ENCODE results near the gene MARCO. TPM values are rescaled to one million over a fixed set of nuclear protein-coding genes. Genes with fewer than 3 reads are reported as not detected.

Gene MARCO
- total RNA-seq, 2 experiments from 2014 or later, result not detected

DNA sequence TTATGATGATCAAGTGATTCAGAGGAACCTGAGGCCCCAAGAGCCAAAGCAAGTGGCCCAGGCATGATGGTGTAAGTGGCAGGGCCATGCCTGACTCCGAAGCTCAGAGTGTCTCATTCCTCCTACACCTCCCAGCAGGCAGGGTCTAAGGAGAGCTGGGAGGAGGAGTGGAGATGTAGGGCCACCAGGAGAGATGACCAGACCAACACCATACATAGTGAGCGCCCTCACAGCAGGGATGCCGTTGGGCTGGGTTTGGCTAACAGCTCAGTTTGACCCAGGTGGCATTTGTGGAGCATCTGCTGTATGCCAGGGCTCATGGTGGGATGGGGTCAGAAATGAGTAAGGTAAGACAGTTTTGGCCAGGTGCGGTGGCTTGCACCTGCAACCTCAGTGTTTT lies 80.7 kb downstream of the MARCO start:
- H3K9me3 Mint-ChIP-seq, result no peaks in the 10 kb centered on the region
- no peaks in the 10 kb centered on the region for H3K27me3 Mint-ChIP-seq
- no peaks in the 10 kb centered on the region for H3K4me1 Mint-ChIP-seq (ENCODE audit: low read depth)
- H3K27ac Mint-ChIP-seq, result no peak overlapping the region
- H3K36me3 Mint-ChIP-seq (ENCODE audit: low read depth), result no peaks in the 10 kb centered on the region
- no peak overlapping the region for H3K4me3 Mint-ChIP-seq
- intact Hi-C loops (cut with micrococcal nuclease), result no loop called here
- TF ChIP-seq, protein P1, sequence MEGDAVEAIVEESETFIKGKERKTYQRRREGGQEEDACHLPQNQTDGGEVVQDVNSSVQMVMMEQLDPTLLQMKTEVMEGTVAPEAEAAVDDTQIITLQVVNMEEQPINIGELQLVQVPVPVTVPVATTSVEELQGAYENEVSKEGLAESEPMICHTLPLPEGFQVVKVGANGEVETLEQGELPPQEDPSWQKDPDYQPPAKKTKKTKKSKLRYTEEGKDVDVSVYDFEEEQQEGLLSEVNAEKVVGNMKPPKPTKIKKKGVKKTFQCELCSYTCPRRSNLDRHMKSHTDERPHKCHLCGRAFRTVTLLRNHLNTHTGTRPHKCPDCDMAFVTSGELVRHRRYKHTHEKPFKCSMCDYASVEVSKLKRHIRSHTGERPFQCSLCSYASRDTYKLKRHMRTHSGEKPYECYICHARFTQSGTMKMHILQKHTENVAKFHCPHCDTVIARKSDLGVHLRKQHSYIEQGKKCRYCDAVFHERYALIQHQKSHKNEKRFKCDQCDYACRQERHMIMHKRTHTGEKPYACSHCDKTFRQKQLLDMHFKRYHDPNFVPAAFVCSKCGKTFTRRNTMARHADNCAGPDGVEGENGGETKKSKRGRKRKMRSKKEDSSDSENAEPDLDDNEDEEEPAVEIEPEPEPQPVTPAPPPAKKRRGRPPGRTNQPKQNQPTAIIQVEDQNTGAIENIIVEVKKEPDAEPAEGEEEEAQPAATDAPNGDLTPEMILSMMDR (IDR thresholded peaks at IDR 0.05), result no peak
- ATAC-seq, result no peak
- ChIA-PET CTCF (no interaction called here), POLR2A (no interaction called here)
- DNase-seq, result no peak

DNA sequence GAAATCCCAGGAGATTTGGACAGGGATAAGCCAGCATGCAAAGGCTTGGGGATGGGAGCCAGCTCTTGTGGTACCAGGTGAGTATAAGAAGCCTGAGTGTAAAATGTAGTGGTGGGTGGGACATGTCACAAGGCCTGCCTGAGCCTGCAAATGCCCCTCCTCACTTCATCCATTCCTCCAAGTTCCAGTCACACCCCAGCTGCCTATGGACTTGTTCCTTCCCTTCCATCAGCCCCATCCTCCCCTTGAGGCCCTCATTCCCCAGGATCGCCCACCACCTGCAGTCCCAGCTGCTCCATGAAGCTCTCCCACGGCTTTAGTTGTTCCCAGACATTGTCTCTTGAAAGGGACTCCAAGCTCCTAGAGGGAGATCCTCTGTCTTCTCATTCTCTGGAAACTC lies 81.5 kb downstream of the MARCO start:
- intact Hi-C loops (cut with micrococcal nuclease), result no loop called here
- no peak overlapping the region for H3K4me3 Mint-ChIP-seq
- TF ChIP-seq, protein P1 (IDR thresholded peaks at IDR 0.05), result no peak
- DNase-seq, result no peak
- H3K9me3 Mint-ChIP-seq, result no peaks in the 10 kb centered on the region
- no peaks in the 10 kb centered on the region for H3K36me3 Mint-ChIP-seq (ENCODE audit: low read depth)
- no peaks in the 10 kb centered on the region for H3K4me1 Mint-ChIP-seq (ENCODE audit: low read depth)
- CTCF ChIA-PET, result no interaction called here
- no peak overlapping the region for H3K27ac Mint-ChIP-seq
- no peaks in the 10 kb centered on the region for H3K27me3 Mint-ChIP-seq
- no peak for ATAC-seq
- POLR2A ChIA-PET, result no interaction called here

DNA sequence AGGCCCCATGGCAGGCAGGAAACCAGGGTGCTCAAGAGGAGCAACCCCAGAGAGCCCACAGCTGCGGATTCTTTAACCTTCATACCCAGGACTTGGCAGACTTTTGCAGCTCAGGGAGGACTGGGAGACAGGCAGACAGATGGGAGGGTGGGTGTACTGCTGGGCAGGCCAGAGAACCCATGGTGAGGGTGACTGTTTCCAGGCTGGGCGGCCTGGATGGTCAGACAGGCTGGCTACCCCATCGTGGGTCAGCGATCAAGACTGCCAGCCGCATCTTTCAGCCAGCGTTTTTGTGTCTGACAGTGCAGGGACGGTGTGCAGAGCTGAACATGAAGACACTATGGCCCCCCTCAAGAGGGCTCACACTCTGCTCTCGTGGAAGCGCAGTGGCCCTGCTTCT lies 82.2 kb downstream of the MARCO start:
- ChIA-PET CTCF (no interaction called here), POLR2A (no interaction called here)
- DNase-seq (no peak), ATAC-seq (no peak)
- TF ChIP-seq, protein P1 (IDR thresholded peaks at IDR 0.05), result no peak
- Mint-ChIP-seq H3K27ac (no peak overlapping the region), H3K4me3 (no peak overlapping the region), H3K36me3 (ENCODE audit: low read depth) (no peaks in the 10 kb centered on the region), H3K27me3 (no peaks in the 10 kb centered on the region), H3K9me3 (no peaks in the 10 kb centered on the region), H3K4me1 (ENCODE audit: low read depth) (no peaks in the 10 kb centered on the region)
- intact Hi-C loops (cut with micrococcal nuclease), result no loop called here

DNA sequence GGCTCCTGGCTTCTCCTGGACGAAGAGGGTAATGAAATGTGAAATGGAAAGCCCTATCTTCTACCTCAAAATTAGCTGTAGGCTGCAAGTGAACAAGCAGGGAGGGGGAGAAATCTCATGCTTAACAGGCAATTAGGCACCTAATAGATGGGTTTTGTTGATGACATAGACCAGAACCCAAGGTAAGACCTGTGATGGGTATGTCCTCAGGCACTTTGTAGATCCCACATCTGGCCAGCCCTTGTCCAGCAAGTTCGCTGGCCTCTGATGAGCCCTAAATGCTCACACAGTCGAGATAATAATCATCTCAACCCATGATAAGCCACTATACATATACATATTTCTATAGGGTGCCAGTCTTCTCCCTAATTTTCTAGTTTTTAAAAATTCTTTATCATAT lies 82.6 kb downstream of the MARCO start:
- H3K27me3 Mint-ChIP-seq, result no peaks in the 10 kb centered on the region
- H3K36me3 Mint-ChIP-seq (ENCODE audit: low read depth), result no peaks in the 10 kb centered on the region
- H3K4me3 Mint-ChIP-seq, result no peak overlapping the region
- H3K9me3 Mint-ChIP-seq, result no peaks in the 10 kb centered on the region
- ChIA-PET CTCF (no interaction called here), POLR2A (no interaction called here)
- no peak for ATAC-seq
- TF ChIP-seq, protein P1 (IDR thresholded peaks at IDR 0.05), result no peak
- intact Hi-C loops (cut with micrococcal nuclease), result no loop called here
- H3K4me1 Mint-ChIP-seq (ENCODE audit: low read depth), result no peaks in the 10 kb centered on the region
- DNase-seq, result no peak
- no peak overlapping the region for H3K27ac Mint-ChIP-seq

DNA sequence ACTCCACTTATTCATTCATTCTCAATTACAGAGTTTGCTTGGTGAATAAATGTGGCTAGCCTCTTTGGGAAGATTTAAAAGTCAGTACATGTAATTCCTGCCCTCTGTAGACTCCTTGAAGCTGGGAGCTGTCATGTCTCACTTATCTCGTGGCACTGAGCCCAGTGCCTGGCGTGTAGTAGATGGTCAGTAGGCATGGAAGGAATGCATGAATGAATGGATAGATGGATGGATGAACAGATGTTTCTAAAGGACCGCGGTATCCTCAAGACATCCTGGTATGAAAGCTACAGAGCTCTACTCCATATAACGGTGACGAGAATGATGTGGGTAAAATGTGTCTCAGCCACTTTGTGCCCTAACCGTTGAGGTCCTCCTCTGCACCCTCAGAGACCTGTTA lies 83.0 kb downstream of the MARCO start:
- Mint-ChIP-seq H3K4me1 (ENCODE audit: low read depth) (no peaks in the 10 kb centered on the region), H3K36me3 (ENCODE audit: low read depth) (no peaks in the 10 kb centered on the region), H3K4me3 (no peak overlapping the region), H3K27me3 (no peaks in the 10 kb centered on the region), H3K9me3 (no peaks in the 10 kb centered on the region), H3K27ac (no peak overlapping the region)
- intact Hi-C loops (cut with micrococcal nuclease), result no loop called here
- POLR2A ChIA-PET, result no interaction called here
- no peak for ATAC-seq
- no peak for DNase-seq
- CTCF ChIA-PET, result no interaction called here
- TF ChIP-seq, protein P1 (IDR thresholded peaks at IDR 0.05), result no peak

All from activated CD8-positive, alpha-beta T cell treated with anti-CD3 and anti-CD28 coated beads for 36 hours (primary cell).